ENCODE measurements around the gene BICC1. TPM values are rescaled to one million over a fixed set of nuclear protein-coding genes. Genes with fewer than 3 reads are reported as not detected.
"Not testable (repeated sequence)": the region's sequence is repeated elsewhere in the genome, so short reads cannot be mapped to it uniquely, and the experiment has no call there.

BICC1 gene
- total RNA-seq, 1 experiment from 2014 or later, result 15.1 TPM

GRCh38 chr10:58588673-58589265 is 76.1 kb downstream of the BICC1 start:
- Histone ChIP-seq H3K4me3 (no peak overlapping the region), H3K36me3 (no peaks in the 10 kb centered on the region), H3K27me3 (no peaks in the 10 kb centered on the region), H3K4me1 (no peaks in the 10 kb centered on the region), H3K27ac (no peak overlapping the region), H3K9me3 (replicated peaks) (no peaks in the 10 kb centered on the region)
- no peak for DNase-seq

GRCh38 chr10:58590152-58590840 is 77.6 kb downstream of the BICC1 start:
- Histone ChIP-seq H3K36me3 (no peaks in the 10 kb centered on the region), H3K4me1 (no peaks in the 10 kb centered on the region), H3K4me3 (no peak overlapping the region), H3K9me3 (replicated peaks) (no peaks in the 10 kb centered on the region), H3K27ac (no peak overlapping the region), H3K27me3 (no peaks in the 10 kb centered on the region)
- no peak for DNase-seq

- no peak overlapping the region for H3K4me3 ChIP-seq
- no peaks in the 10 kb centered on the region for H3K4me1 ChIP-seq
- H3K36me3 ChIP-seq, result no peaks in the 10 kb centered on the region
- no peaks in the 10 kb centered on the region for H3K9me3 ChIP-seq (replicated peaks)
- H3K27me3 ChIP-seq, result no peaks in the 10 kb centered on the region
- H3K27ac ChIP-seq, result no peak overlapping the region
- DNase-seq, result no peak
Measured at GRCh38 chr10:58590924-58591323, 78.3 kb downstream of the BICC1 start.

GRCh38 chr10:58593008-58593407 is 80.3 kb downstream of the BICC1 start:
- H3K4me3 ChIP-seq, result no peak overlapping the region
- H3K9me3 ChIP-seq (replicated peaks), result no peaks in the 10 kb centered on the region
- DNase-seq, result no peak
- no peak overlapping the region for H3K27ac ChIP-seq
- H3K27me3 ChIP-seq, result no peaks in the 10 kb centered on the region
- no peaks in the 10 kb centered on the region for H3K36me3 ChIP-seq
- no peaks in the 10 kb centered on the region for H3K4me1 ChIP-seq

GRCh38 chr10:58597211-58597610 is 84.5 kb downstream of the BICC1 start:
- H3K27me3 ChIP-seq; DNase-seq; H3K4me3 ChIP-seq; H3K9me3 ChIP-seq (replicated peaks); H3K36me3 ChIP-seq; H3K27ac ChIP-seq; H3K4me1 ChIP-seq: not testable (repeated sequence)

- H3K4me3 ChIP-seq, result no peak overlapping the region
Measured at GRCh38 chr10:58599927-58600553, 87.4 kb downstream of the BICC1 start.

GRCh38 chr10:58608351-58608750 is 95.7 kb downstream of the BICC1 start:
- no peaks in the 10 kb centered on the region for H3K27me3 ChIP-seq
- H3K4me3 ChIP-seq, result no peak overlapping the region
- no peak for DNase-seq
- no peaks in the 10 kb centered on the region for H3K9me3 ChIP-seq (replicated peaks)
- no peaks in the 10 kb centered on the region for H3K36me3 ChIP-seq
- H3K4me1 ChIP-seq, result no peaks in the 10 kb centered on the region
- no peak overlapping the region for H3K27ac ChIP-seq

More at GRCh38 chr10:58599927-58600553, 87.4 kb downstream of the BICC1 start:
- H3K27ac ChIP-seq, result no peak overlapping the region
- no peaks in the 10 kb centered on the region for H3K9me3 ChIP-seq (replicated peaks)
- no peaks in the 10 kb centered on the region for H3K36me3 ChIP-seq
- H3K4me1 ChIP-seq, result no peaks in the 10 kb centered on the region
- no peaks in the 10 kb centered on the region for H3K27me3 ChIP-seq
- no peak for DNase-seq

- Histone ChIP-seq H3K4me1 (no peaks in the 10 kb centered on the region), H3K9me3 (replicated peaks) (no peaks in the 10 kb centered on the region), H3K36me3 (no peaks in the 10 kb centered on the region), H3K27ac (no peak overlapping the region), H3K27me3 (no peaks in the 10 kb centered on the region), H3K4me3 (no peak overlapping the region)
- DNase-seq, result no peak
Measured at GRCh38 chr10:58608826-58609531, 96.3 kb downstream of the BICC1 start.

- Histone ChIP-seq H3K36me3 (no peaks in the 10 kb centered on the region), H3K9me3 (replicated peaks) (no peaks in the 10 kb centered on the region), H3K27ac (no peak overlapping the region), H3K4me1 (no peaks in the 10 kb centered on the region), H3K4me3 (no peak overlapping the region), H3K27me3 (no peaks in the 10 kb centered on the region)
- DNase-seq, result no peak
Measured at GRCh38 chr10:58609532-58610150, 97.0 kb downstream of the BICC1 start.

- no peak overlapping the region for H3K27ac ChIP-seq
- H3K9me3 ChIP-seq (replicated peaks), result no peaks in the 10 kb centered on the region
- no peaks in the 10 kb centered on the region for H3K36me3 ChIP-seq
- no peak overlapping the region for H3K4me3 ChIP-seq
- no peak for DNase-seq
- H3K4me1 ChIP-seq, result no peaks in the 10 kb centered on the region
- H3K27me3 ChIP-seq, result no peaks in the 10 kb centered on the region
Measured at GRCh38 chr10:58615237-58615935, 102.7 kb downstream of the BICC1 start.

GRCh38 chr10:58618158-58618676 is 105.5 kb downstream of the BICC1 start:
- DNase-seq, result no peak
- H3K9me3 ChIP-seq (replicated peaks), result no peaks in the 10 kb centered on the region
- no peaks in the 10 kb centered on the region for H3K36me3 ChIP-seq
- no peak overlapping the region for H3K27ac ChIP-seq
- no peak overlapping the region for H3K4me3 ChIP-seq
- H3K4me1 ChIP-seq, result no peaks in the 10 kb centered on the region
- no peaks in the 10 kb centered on the region for H3K27me3 ChIP-seq

- no peaks in the 10 kb centered on the region for H3K27me3 ChIP-seq
- H3K4me1 ChIP-seq, result no peaks in the 10 kb centered on the region
- no peak for DNase-seq
- H3K4me3 ChIP-seq, result no peak overlapping the region
- no peaks in the 10 kb centered on the region for H3K36me3 ChIP-seq
- H3K27ac ChIP-seq, result no peak overlapping the region
- no peaks in the 10 kb centered on the region for H3K9me3 ChIP-seq (replicated peaks)
Measured at GRCh38 chr10:58621379-58622077, 108.9 kb downstream of the BICC1 start.

- H3K4me1 ChIP-seq, result no peaks in the 10 kb centered on the region
- H3K36me3 ChIP-seq, result no peaks in the 10 kb centered on the region
- no peak overlapping the region for H3K4me3 ChIP-seq
- no peaks in the 10 kb centered on the region for H3K9me3 ChIP-seq (replicated peaks)
- H3K27ac ChIP-seq, result no peak overlapping the region
- DNase-seq, result no peak
- no peaks in the 10 kb centered on the region for H3K27me3 ChIP-seq
Measured at GRCh38 chr10:58622246-58622645, 109.6 kb downstream of the BICC1 start.

GRCh38 chr10:58625070-58625469 is 112.4 kb downstream of the BICC1 start:
- Histone ChIP-seq H3K36me3 (no peaks in the 10 kb centered on the region), H3K4me1 (no peaks in the 10 kb centered on the region), H3K27me3 (no peaks in the 10 kb centered on the region), H3K4me3 (no peak overlapping the region), H3K27ac (no peak overlapping the region), H3K9me3 (replicated peaks) (no peaks in the 10 kb centered on the region)
- DNase-seq, result no peak

Measured in SJCRH30 (cell line).